Activated naive CD8-positive, alpha-beta T cell (primary cell): ENCODE data around the gene ANTKMT.

Experiments used
- H3K27ac Mint-ChIP-seq: one replicate; pipeline ENCODE4 v1.8.0; 2021; ENCODE audit warnings: mixed read lengths
- H3K27me3 Mint-ChIP-seq: one replicate; pipeline ENCODE4 v1.8.0; 2021; ENCODE audit warnings: mixed read lengths
- H3K36me3 Mint-ChIP-seq: one replicate; pipeline ENCODE4 v1.8.0; 2021; ENCODE audit warnings: mixed read lengths
- H3K4me1 Mint-ChIP-seq: one replicate; pipeline ENCODE4 v1.8.0; 2021; ENCODE audit warnings: low read depth, mixed read lengths
- H3K4me3 Mint-ChIP-seq: one replicate; pipeline ENCODE4 v1.8.0; 2021; ENCODE audit warnings: mild to moderate bottlenecking, mixed read lengths
- H3K9me3 Mint-ChIP-seq: one replicate; pipeline ENCODE4 v1.8.0; 2021; ENCODE audit warnings: low read depth, mixed read lengths

Gene ANTKMT

DNA sequence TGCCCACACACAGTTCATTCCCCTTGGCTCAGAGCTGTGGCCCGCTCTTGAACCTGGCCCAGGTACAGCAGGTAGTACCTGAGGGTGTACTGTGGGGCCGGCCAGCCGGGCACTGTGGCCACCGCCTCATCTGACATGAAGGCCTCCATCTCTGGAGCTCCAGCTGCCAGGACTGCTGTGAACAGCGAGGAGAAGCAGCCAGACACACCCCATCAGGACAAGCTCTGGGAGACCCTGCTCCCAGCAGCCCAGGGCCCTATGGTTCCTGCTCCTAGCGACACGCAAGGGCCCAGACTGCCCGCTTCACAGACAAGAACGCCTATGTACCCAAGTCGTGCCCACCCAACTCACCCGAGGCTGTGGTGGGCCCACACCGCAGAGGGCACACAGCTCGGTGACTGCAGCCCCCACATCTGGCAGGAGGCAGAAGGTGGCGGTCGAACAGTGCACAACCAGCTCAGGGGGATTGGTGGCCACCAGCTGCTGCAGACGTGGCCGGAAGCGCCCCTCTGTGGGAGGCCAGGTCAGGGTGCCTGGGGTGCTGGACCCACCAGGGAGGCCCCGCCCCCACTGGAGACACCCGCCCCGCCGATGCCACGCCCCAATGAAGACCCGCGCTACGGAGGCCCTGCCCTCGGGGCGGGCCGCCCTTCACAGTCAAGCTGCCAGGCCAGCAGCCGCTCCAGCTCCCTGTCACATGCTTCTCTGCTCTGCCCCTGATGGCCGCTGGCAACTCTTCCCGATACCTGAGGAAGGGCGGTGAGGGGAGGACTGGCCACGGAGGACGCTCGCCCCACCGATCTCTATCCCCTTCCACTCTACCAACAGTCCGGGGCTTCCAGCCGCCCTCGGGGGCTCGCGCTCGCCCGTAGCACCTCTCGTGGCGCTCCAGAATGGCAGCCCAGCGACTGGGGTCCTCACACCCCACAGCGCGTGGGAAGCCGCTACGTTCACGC lies 41.8 kb upstream of the ANTKMT start:
- peaks cover 18% of the 10 kb centered on the region for H3K4me1 Mint-ChIP-seq
- no peaks in the 10 kb centered on the region for H3K27me3 Mint-ChIP-seq
- H3K27ac Mint-ChIP-seq: peak overlapping the region; percentile 41
- peaks cover 2% of the 10 kb centered on the region for H3K36me3 Mint-ChIP-seq
- H3K4me3 Mint-ChIP-seq: peak overlapping the region; percentile 80
- H3K9me3 Mint-ChIP-seq: no peaks in the 10 kb centered on the region

DNA sequence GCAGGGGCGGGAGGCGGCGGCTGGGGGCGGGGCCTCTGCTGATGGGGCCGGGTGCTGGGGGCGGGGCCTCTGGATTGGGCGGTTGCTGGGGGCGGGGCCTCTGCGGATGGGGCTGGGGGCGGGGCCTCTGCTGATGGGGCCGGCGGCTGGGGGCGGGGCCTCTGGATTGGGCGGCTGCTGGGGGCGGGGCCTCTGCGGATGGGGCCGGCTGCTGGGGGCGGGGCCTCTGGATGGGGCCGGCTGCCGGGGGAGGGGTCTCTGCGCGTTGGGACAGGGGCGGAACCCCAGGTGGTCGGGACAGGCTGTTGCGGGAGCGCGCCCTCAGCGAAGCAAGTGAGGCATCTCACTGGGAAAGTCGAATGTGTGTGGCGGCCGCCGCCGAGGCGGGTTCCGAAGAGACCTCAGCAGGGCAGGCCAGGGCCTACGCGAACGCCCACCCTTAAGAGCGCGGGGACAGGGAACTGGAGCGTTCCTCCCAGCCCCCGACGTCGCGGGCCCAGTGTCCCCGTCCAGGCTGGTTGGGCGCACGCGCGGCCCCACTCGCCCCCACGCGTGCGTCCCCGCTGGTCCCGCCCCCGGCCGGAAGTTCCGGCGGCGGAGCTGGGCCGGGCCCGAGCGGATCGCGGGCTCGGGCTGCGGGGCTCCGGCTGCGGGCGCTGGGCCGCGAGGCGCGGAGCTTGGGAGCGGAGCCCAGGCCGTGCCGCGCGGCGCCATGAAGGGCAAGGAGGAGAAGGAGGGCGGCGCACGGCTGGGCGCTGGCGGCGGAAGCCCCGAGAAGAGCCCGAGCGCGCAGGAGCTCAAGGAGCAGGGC lies 40.9 kb upstream of the ANTKMT start, which contains the start of gene STUB1:
TSS of gene STUB1 (plus strand) at position 597 of the 811 bp plus-strand sequence. CDS start at position 713, 116 bp downstream.
- peaks cover 17% of the 10 kb centered on the region for H3K4me1 Mint-ChIP-seq
- H3K9me3 Mint-ChIP-seq: no peaks in the 10 kb centered on the region
- H3K4me3 Mint-ChIP-seq: peak within 1 kb of the TSS; percentile 86
- no peaks in the 10 kb centered on the region for H3K27me3 Mint-ChIP-seq
- H3K36me3 Mint-ChIP-seq: peaks cover 2% of the 10 kb centered on the region
- H3K27ac Mint-ChIP-seq: peak within 1 kb of the TSS; percentile 85

DNA sequence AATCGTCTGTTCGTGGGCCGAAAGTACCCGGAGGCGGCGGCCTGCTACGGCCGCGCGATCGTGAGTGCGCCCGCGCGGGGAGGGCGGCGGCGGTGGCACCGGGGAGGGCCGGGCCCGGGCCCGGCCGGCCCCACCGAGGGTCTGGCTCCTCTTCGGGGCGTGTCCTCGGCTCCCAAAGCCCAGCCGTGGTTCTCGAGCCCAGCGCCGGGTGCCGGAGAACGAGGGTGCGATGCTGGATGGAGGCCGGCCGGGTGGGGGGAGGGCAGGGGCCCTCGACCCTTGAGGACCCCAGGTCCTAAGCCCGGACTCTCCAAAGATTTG lies 40.4 kb upstream of the ANTKMT start:
- H3K4me1 Mint-ChIP-seq: peaks cover 15% of the 10 kb centered on the region
- H3K27me3 Mint-ChIP-seq: no peaks in the 10 kb centered on the region
- H3K27ac Mint-ChIP-seq: no peak overlapping the region
- H3K9me3 Mint-ChIP-seq: no peaks in the 10 kb centered on the region
- H3K36me3 Mint-ChIP-seq: peaks cover 2% of the 10 kb centered on the region
- peak overlapping the region; percentile 86 for H3K4me3 Mint-ChIP-seq

DNA sequence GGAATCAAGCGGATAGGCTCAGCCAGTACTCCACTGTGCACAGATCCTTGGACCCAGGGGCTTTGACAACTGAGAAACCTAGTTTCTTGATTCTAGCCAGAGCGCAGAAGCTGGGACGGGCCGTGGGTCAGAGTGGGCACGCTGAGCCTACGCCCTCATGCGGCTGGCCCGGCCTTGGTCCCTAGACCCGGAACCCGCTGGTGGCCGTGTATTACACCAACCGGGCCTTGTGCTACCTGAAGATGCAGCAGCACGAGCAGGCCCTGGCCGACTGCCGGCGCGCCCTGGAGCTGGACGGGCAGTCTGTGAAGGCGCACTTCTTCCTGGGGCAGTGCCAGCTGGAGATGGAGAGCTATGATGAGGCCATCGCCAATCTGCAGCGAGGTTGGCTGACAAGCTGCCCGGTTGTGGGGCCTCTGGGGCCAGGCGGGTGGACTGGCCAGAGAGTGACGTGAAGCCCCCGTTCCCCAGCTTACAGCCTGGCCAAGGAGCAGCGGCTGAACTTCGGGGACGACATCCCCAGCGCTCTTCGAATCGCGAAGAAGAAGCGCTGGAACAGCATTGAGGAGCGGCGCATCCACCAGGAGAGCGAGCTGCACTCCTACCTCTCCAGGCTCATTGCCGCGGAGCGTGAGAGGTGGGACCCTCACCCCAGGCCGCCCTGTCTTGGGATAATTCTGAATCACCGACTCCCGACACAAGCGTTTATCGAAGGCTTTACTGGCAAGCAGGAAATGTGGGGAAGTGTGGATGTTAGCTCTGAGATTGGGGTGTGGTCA lies 39.8 kb upstream of the ANTKMT start:
- no peaks in the 10 kb centered on the region for H3K9me3 Mint-ChIP-seq
- H3K4me3 Mint-ChIP-seq: peak overlapping the region; percentile 86
- H3K27ac Mint-ChIP-seq: peak overlapping the region; percentile 6
- peaks cover 2% of the 10 kb centered on the region for H3K36me3 Mint-ChIP-seq
- no peaks in the 10 kb centered on the region for H3K27me3 Mint-ChIP-seq
- H3K4me1 Mint-ChIP-seq: peaks cover 15% of the 10 kb centered on the region

DNA sequence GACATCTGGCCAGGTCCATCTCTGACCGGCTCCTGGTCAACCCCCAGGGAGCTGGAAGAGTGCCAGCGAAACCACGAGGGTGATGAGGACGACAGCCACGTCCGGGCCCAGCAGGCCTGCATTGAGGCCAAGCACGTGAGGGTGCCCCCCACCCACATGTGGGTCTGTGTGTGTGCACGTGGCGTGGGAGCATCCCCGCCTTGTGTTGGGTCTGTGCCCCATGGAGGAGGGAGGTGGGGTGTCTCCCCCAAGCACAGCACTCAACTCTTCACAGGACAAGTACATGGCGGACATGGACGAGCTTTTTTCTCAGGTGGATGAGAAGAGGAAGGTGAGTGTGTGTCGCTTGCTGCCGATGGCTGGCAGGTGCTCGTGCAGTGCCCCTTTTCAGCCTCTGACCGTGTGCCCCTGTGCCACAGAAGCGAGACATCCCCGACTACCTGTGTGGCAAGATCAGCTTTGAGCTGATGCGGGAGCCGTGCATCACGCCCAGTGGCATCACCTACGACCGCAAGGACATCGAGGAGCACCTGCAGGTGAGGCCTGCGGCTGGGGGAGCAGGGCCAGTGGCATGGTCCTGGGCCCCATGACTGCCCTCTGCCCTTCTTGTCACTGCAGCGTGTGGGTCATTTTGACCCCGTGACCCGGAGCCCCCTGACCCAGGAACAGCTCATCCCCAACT lies 39.1 kb upstream of the ANTKMT start:
- H3K9me3 Mint-ChIP-seq: no peaks in the 10 kb centered on the region
- no peaks in the 10 kb centered on the region for H3K27me3 Mint-ChIP-seq
- H3K27ac Mint-ChIP-seq: peak overlapping the region; percentile 72
- peak overlapping the region; percentile 86 for H3K4me3 Mint-ChIP-seq
- H3K4me1 Mint-ChIP-seq: peaks cover 15% of the 10 kb centered on the region
- peaks cover 2% of the 10 kb centered on the region for H3K36me3 Mint-ChIP-seq

DNA sequence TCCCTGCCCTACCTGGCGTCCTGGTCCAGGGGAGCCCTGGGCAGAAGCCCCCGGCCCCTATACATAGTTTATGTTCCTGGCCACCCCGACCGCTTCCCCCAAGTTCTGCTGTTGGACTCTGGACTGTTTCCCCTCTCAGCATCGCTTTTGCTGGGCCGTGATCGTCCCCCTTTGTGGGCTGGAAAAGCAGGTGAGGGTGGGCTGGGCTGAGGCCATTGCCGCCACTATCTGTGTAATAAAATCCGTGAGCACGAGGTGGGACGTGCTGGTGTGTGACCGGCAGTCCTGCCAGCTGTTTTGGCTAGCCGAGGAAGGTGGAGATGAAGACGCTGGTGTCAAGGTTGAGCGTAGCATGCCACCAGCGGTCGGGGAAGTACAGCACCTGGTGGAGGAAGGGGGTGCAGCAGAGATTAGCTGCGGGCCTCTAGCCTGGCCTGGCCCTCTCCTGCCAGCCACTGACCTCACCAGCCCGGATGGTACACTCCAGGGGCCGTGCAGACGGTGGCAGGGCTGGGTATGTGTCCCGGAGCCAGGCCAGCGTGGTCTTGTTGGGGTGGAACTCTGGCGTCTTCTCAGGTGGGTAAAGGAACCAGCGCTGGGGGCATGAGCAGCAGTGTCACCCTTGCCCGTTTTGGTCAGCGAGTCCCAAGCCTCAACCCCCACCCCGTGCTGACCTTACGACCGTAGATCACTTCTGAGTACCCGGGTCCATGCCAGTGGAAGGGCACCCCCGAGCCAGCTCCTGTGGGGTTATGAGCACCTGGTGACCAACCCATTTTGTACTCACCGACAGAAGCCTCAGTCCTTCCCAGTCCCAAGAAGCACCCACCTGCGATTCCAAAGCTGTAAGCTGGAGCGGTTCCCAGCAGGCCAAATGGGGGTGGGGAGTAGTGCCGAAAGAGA lies 38.2 kb upstream of the ANTKMT start:
- Mint-ChIP-seq H3K36me3 (peaks cover 2% of the 10 kb centered on the region), H3K27me3 (no peaks in the 10 kb centered on the region), H3K4me3 (peak overlapping the region; percentile 86), H3K9me3 (no peaks in the 10 kb centered on the region), H3K4me1 (peaks cover 18% of the 10 kb centered on the region), H3K27ac (peak overlapping the region; percentile 72)

DNA sequence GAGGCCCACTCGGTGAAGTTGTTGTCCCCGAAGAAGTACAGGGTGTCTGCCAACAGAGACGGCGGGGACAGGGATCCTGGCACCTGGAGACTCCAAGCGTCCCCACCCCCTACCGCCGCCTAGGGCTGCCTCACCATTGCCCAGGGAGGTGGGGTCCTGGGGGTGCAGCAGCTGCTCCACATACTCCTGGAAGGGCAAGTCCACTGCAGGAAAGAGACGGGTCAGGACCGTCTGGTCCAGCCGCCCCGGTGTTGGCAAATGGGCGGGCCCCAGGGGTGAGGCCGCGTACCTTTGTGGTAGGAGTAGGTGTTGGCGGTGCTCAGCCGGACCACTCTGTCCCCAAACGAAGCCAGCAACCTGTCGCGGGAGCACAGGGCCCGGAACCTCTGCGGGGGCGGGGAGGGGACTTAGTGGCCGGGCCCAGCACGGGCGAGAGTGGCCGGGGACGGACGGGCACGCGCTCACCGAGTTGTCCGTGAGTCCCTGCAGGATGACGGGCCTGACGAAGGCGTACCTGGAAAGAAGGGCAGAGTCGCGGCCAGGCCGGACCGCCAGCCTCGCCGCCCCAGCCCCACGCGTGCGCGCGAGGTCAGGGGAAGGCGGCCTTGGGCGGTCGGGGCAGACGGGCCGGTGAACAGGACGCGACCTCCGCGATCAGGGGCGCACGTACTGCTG lies 37.4 kb upstream of the ANTKMT start:
- H3K4me3 Mint-ChIP-seq: peak overlapping the region; percentile 86
- peaks cover 2% of the 10 kb centered on the region for H3K36me3 Mint-ChIP-seq
- H3K27ac Mint-ChIP-seq: no peak overlapping the region
- no peaks in the 10 kb centered on the region for H3K27me3 Mint-ChIP-seq
- peaks cover 18% of the 10 kb centered on the region for H3K4me1 Mint-ChIP-seq
- no peaks in the 10 kb centered on the region for H3K9me3 Mint-ChIP-seq

DNA sequence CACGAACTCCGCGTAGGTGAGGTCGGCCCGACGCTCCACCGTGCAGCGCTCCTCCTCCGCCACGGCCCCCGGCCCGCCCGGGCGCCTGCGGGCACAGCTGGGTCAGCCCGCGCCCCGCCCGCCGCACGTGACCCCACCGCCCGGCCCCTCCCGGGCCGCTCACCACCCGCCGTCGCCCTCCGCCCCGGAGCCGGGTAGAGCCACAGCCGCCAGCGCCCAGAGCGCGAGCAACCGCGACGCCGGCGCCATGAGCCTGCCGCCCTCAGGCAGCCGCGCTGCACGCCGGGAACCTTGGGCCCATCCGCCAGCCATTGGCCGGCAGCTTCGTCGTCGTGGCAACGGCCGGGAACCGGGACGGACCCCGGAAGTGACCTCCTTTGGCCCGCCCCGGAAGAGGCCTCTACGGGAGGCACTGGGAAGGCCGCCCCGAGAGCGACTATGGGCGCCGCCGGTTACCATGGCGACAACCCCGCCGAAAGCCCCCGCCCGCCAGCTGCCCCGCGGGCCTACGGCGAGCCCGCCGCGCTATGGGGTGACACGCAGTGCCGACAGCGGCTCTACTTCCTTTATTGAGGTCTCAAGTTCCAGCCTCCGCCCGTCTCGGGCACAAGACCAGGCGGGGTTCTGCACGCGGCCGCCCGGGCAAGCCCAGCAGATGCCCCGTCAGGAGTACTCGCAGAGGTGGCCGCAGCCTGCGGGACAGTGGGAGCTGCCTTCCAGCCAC lies 36.7 kb upstream of the ANTKMT start, which contains the start of gene JMJD8:
TSS of gene JMJD8 (minus strand) at position 264 of the 724 bp plus-strand sequence. CDS start at position 249, 15 bp downstream.
- Mint-ChIP-seq H3K4me1 (peaks cover 19% of the 10 kb centered on the region), H3K27ac (peak within 1 kb of the TSS; percentile 22), H3K36me3 (peaks cover 2% of the 10 kb centered on the region), H3K27me3 (no peaks in the 10 kb centered on the region), H3K9me3 (no peaks in the 10 kb centered on the region), H3K4me3 (peak within 1 kb of the TSS; percentile 86)

DNA sequence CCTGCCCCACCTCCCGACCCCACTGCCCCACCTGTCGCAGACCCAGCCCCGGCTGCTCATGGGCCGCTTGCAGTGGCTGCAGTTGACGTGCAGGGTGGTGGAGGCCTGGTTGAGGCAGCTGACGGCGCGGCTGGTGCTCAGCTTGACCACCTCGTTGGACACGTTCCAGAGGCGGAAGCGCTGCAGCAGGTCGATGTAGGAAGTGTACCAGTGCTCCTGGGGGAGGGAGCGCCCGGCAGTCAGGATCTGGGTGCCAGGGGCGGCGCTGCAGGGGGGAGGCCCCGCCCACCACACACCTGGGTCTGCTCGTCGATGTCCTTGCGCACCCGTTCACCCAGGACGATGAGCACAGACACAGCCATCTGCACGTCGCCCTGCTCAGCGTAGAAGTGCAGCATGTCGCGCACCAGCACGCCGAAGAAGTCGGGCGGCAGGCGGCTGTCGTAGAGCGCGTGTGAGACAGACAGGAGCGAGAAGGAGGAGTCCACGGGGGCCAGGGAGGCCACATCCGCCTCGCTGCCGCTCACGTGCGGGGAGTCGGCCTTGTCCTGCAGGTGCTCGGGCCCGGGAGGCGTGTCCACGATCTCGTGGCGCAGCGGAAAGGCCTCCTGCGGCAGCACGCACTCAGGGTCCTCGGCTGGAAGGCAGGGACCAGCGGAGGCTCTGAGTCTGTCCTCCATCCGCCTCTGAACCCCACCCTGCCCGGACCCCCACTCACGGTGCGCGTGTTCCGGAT lies 35.8 kb upstream of the ANTKMT start:
- no peak overlapping the region for H3K27ac Mint-ChIP-seq
- H3K36me3 Mint-ChIP-seq: peaks cover 2% of the 10 kb centered on the region
- peaks cover 23% of the 10 kb centered on the region for H3K4me1 Mint-ChIP-seq
- H3K27me3 Mint-ChIP-seq: no peaks in the 10 kb centered on the region
- peak overlapping the region; percentile 35 for H3K4me3 Mint-ChIP-seq
- H3K9me3 Mint-ChIP-seq: no peaks in the 10 kb centered on the region

DNA sequence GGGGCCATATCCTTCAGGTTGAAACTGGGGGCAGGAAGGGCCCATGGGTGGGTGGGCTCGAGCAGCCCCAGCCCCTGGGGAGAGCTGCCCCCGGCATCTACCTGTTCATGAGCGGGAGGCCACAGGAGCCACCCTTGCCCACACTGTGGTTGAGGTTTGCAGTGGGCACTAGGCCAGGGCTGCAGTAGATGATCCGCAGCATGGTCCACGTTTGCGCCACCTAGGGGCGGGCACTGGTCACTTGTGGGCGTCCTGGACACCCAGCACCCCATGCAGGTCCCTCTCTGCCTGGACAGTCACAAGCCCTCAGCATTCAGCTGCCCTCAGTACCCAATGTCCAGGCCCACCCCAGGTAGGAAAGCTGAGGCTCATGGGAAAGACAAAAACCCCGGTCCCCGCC lies 35.0 kb upstream of the ANTKMT start:
- Mint-ChIP-seq H3K9me3 (no peaks in the 10 kb centered on the region), H3K4me1 (peaks cover 21% of the 10 kb centered on the region), H3K36me3 (peaks cover 2% of the 10 kb centered on the region), H3K4me3 (peak overlapping the region; percentile 56), H3K27me3 (no peaks in the 10 kb centered on the region), H3K27ac (no peak overlapping the region)

DNA sequence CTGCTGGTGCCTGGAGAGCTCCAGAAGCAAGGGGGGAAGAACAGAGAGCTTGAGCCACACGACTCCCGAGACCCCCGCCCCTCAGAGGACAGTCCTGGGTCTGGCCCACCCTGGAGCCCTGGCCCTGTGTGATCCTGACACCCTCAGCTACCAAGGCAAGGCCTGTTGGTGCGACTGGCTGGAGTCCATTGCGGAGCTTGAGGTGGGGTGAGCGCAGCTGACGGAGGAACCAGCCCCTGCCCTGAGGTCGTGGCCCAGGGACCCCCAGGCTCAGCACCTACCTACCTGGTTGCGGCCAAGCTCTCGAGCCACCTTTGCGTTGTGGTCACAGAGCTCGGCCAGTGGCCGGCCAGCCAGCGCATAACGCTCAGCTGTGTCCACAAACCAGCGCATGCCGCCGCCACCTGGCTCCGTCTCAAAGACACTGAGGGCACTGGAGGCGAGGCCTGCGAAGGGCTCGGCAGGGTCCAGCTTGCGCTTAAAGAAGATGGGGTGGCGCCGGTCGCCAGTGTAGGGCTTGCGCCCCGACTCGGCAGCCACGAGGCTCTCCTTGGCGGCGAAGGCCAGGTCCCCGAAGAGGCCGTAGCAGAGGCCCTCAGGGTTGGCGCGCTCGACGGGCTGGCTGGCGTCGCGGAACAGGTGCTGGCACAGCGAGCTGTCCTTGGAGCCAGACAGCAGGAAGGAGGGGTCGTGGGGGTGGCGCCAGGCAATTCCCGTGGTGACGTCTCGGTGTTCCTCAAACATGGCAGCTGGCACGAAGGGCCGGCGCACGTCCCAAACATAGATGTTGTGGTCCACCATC lies 34.3 kb upstream of the ANTKMT start:
- Mint-ChIP-seq H3K9me3 (no peaks in the 10 kb centered on the region), H3K27me3 (no peaks in the 10 kb centered on the region), H3K27ac (no peak overlapping the region), H3K36me3 (peaks cover 2% of the 10 kb centered on the region), H3K4me3 (no peak overlapping the region), H3K4me1 (peaks cover 17% of the 10 kb centered on the region)
